Stomach (tissue), 9 donors: ENCODE data around the gene ADRB1. TPM values are rescaled to one million over a fixed set of nuclear protein-coding genes. Genes with fewer than 3 reads are reported as not detected.
A peak's percentile ranks its signal among the peaks of the same experiment; 100 is the strongest.

ENCODE experiments used
- DNase-seq, 2 donors: peaks; one replicate each; pipeline versions ENCODE4 v3.0.0 to v3.0.0-alpha.2; 2013 to 2019
- H3K27ac ChIP-seq, 5 donors: fragments of 200-600 bp in 4 of 5; sonication (generic) in 4 of 5; one replicate each; pipeline ENCODE4 v1.5.1; 2013 to 2019; ENCODE audit warnings: mild to moderate bottlenecking in 1 of 5, moderate library complexity in 1 of 5
- H3K27me3 ChIP-seq, 3 donors: fragments of 200-600 bp; sonication (generic); one replicate each; pipeline ENCODE4 v1.5.1; 2017 to 2019; ENCODE audit warnings: mixed run types in 1 of 3
- H3K36me3 ChIP-seq, 4 donors: fragments of 200-600 bp; sonication (generic); 1 replicate in 3 of 4; 2 replicates in 1 of 4; pipeline ENCODE4 v1.5.1; 2016 to 2019
- H3K4me1 ChIP-seq, 4 donors: fragments of 200-600 bp; sonication (generic); one replicate each; pipeline ENCODE4 v1.5.1; 2016 to 2019
- H3K4me3 ChIP-seq, 4 donors: fragments of 200-600 bp; sonication (generic) in 3 of 4; one replicate each; pipeline ENCODE4 v1.5.1; 2016 to 2019; ENCODE audit warnings: mild to moderate bottlenecking in 1 of 4
- H3K9me3 ChIP-seq, 4 donors: fragments of 200-600 bp; sonication (generic); one replicate each; pipeline ENCODE4 v1.5.1; 2016 to 2019
- CTCF ChIP-seq, 7 experiments: fragments of 450-650 bp in 4 of 7; fragments of 200-600 bp in 3 of 7; sonication (generic) in 3 of 7; IDR thresholded peaks; one replicate each; pipeline ENCODE4 v1.5.1; 2016 to 2019; ENCODE audit warnings: antibody characterized with exemption in 7 of 7, control low read depth in 2 of 7, mild to moderate bottlenecking in 1 of 7
- EP300 ChIP-seq: sonication (generic); formaldehyde crosslinking; IDR thresholded peaks from one replicate; pipeline ENCODE4 v1.6.1; 2017; ENCODE audit warnings: antibody characterized with exemption
- POLR2A ChIP-seq, 4 donors: fragments of 450-650 bp; IDR thresholded peaks; one replicate each; pipeline ENCODE4 v1.6.1; 2016; ENCODE audit warnings: antibody characterized with exemption in 4 of 4, control low read depth in 2 of 4, mild to moderate bottlenecking in 1 of 4, moderate library complexity in 1 of 4
- POLR2AphosphoS5 ChIP-seq, 3 donors: sonication (generic); formaldehyde crosslinking; IDR thresholded peaks; one replicate each; pipeline ENCODE4 v1.6.1; 2016; ENCODE audit warnings: antibody characterized with exemption in 3 of 3
- WGBS, 5 donors: extraction: QIAGEN DNeasy Blood & Tissue Kit in 3 of 5; methylation state at CpG; one replicate each; pipeline versions ENCODE4 v1.1.5 to v1.1.7; 2013 to 2018; 5-methylcytosine and 5-hydroxymethylcytosine counted together
- intact Hi-C: fragments of 100-400 bp; cut with DNase I; formaldehyde crosslinking; loops from one replicate; pipeline ENCODE4 v1.15.1; 2023; ENCODE audit warnings: low total_unique reads
- polyA plus RNA-seq, 3 donors: library from polyadenylated mRNA; stranded (reverse); fragments of 200-250 nt; gene quantifications; one replicate each; pipeline ENCODE4 v1.2.3, GENCODE V29; 2013
- total RNA-seq, 5 donors: library from RNA; depleted of rRNA; stranded (reverse); fragments of >200 nt; gene quantifications; one replicate each; pipeline versions ENCODE4 v1.1.0 to v1.2.3, GENCODE V29; 2014 to 2016
- donor health status: healthy with polysubstance abuse.
- donor health status: Bipolar disorder and iron deficiency.
- donor health status: healthy.

Gene ADRB1
- total and polyA plus RNA-seq, 8 donors = 0.43 to 1.7 (median 0.67) TPM; not detected in 2

- no peaks in the 10 kb centered on the region for H3K27me3 ChIP-seq
- H3K4me3 ChIP-seq = no peak overlapping the region
- H3K4me1 ChIP-seq = peaks cover 0 to 25% (median 9%) of the 10 kb centered on the region in 4 donors
- no peaks in the 10 kb centered on the region for H3K9me3 ChIP-seq
- no peaks in the 10 kb centered on the region for H3K36me3 ChIP-seq
- peak in 1 of 2 donors; percentile 64 for DNase-seq
- intact Hi-C loops = no loop called here
- 71 to 86% (median 78%) methylated on average over 7 of the region's 7 CpGs for WGBS, 5 donors
- TF ChIP-seq CTCF (IDR thresholded peaks at IDR 0.05) (no peak), POLR2AphosphoS5 (IDR thresholded peaks at IDR 0.05) (no peak), EP300 (no peak), POLR2A (IDR thresholded peaks at IDR 0.05) (no peak)
- no peak overlapping the region for H3K27ac ChIP-seq
Observed at GRCh38 chr10:114022766-114023597, 20.7 kb upstream of the ADRB1 start.

- peaks cover 0 to 25% (median 9%) of the 10 kb centered on the region in 4 donors for H3K4me1 ChIP-seq
- H3K9me3 ChIP-seq = no peaks in the 10 kb centered on the region
- no peak overlapping the region for H3K27ac ChIP-seq
- intact Hi-C loops = no loop called here
- H3K27me3 ChIP-seq = no peaks in the 10 kb centered on the region
- TF ChIP-seq POLR2AphosphoS5 (IDR thresholded peaks at IDR 0.05) = no peak
- no peak for TF ChIP-seq EP300
- TF ChIP-seq POLR2A (IDR thresholded peaks at IDR 0.05) = no peak
- 67 to 86% (median 75%) methylated on average over 11 to 12 of the region's 12 CpGs for WGBS, 5 donors
- H3K4me3 ChIP-seq = no peak overlapping the region
- H3K36me3 ChIP-seq = no peaks in the 10 kb centered on the region
- peak in 1 of 2 donors; percentile 34 for DNase-seq
Observed at GRCh38 chr10:114024876-114025610, 18.6 kb upstream of the ADRB1 start.

- WGBS, 5 donors = 89 to 95% (median 92%) methylated on average over 12 of the region's 12 CpGs
- intact Hi-C loops = no loop called here
- peaks cover 0 to 25% (median 9%) of the 10 kb centered on the region in 4 donors for H3K4me1 ChIP-seq
Observed at GRCh38 chr10:114025611-114026130, 18.0 kb upstream of the ADRB1 start.

More at GRCh38 chr10:114025611-114026130, 18.0 kb upstream of the ADRB1 start:
- H3K36me3 ChIP-seq = no peaks in the 10 kb centered on the region
- no peak overlapping the region for H3K4me3 ChIP-seq
- H3K9me3 ChIP-seq = no peaks in the 10 kb centered on the region
- DNase-seq = no peak
- TF ChIP-seq POLR2AphosphoS5 (IDR thresholded peaks at IDR 0.05) = no peak
- no peak for TF ChIP-seq CTCF (IDR thresholded peaks at IDR 0.05)
- no peak for TF ChIP-seq EP300
- no peak for TF ChIP-seq POLR2A (IDR thresholded peaks at IDR 0.05)
- no peaks in the 10 kb centered on the region for H3K27me3 ChIP-seq
- H3K27ac ChIP-seq = no peak overlapping the region
